A673 (cell line): Measurements from ENCODE around the gene ADRB2. TPM values are rescaled to one million over a fixed set of nuclear protein-coding genes. Genes with fewer than 3 reads are reported as not detected.

Source experiments
- BruUV-seq: library from RNA; stranded (reverse); fragments of 400-500 nt; replicated peaks from 2 replicates; lab custom pipeline; 2021; lab: Mats Ljungman, UMichigan
- CTCF ChIA-PET: fragments of 300-600 bp; sonication (Branson Sonifier 250); formaldehyde crosslinking; loops from one replicate; lab custom pipeline; 2022; ENCODE audit warnings: antibody characterized with exemption; lab: Charles Lee
- POLR2A ChIA-PET: fragments of 300-600 bp; sonication (Branson Sonifier 250); formaldehyde crosslinking; loops from one replicate; lab custom pipeline; 2022; ENCODE audit warnings: antibody characterized with exemption; ENCODE audit not compliant: low non-redundant PET; lab: Charles Lee
- DNase-seq: peaks from one replicate; pipeline ENCODE4 v3.0.0-alpha.2; 2015; ENCODE audit warnings: low spot score
- H3K27ac ChIP-seq: fragments of 200-600 bp; sonication (generic); 2 replicates; pipeline ENCODE4 v1.5.1; 2016; ENCODE audit warnings: mixed run types, low read depth, mild to moderate bottlenecking, mixed read lengths, antibody characterized with exemption, low read length; ENCODE audit not compliant: poor library complexity, severe bottlenecking
- H3K27me3 ChIP-seq: fragments of 200-600 bp; sonication (generic); replicated peaks from 2 replicates; pipeline ENCODE4 v1.6.1; 2017; ENCODE audit warnings: mixed run types, low read depth, mild to moderate bottlenecking, mixed read lengths, antibody characterized with exemption, low read length; ENCODE audit not compliant: insufficient read depth, poor library complexity
- H3K36me3 ChIP-seq: fragments of 200-600 bp; sonication (generic); 2 replicates; pipeline ENCODE4 v1.6.1; 2016; ENCODE audit warnings: mixed run types, mild to moderate bottlenecking, mixed read lengths, antibody characterized with exemption, low read length; ENCODE audit not compliant: insufficient read depth, poor library complexity, severe bottlenecking
- H3K4me1 ChIP-seq: fragments of 200-600 bp; sonication (generic); 2 replicates; pipeline ENCODE4 v1.6.1; 2017; ENCODE audit warnings: mixed run types, mild to moderate bottlenecking, mixed read lengths, antibody characterized with exemption, low read length; ENCODE audit not compliant: insufficient read depth, poor library complexity, severe bottlenecking
- H3K4me3 ChIP-seq: fragments of 200-600 bp; sonication (generic); 2 replicates; pipeline ENCODE4 v1.5.1; 2016; ENCODE audit warnings: low read depth, mixed run types, mild to moderate bottlenecking, mixed read lengths, low read length; ENCODE audit not compliant: poor library complexity, severe bottlenecking
- H3K9me3 ChIP-seq: fragments of 200-600 bp; sonication (generic); 2 replicates; pipeline ENCODE4 v1.6.1; 2016; ENCODE audit warnings: mixed run types, low read depth, mild to moderate bottlenecking, mixed read lengths, antibody characterized with exemption, low read length; ENCODE audit not compliant: poor library complexity, severe bottlenecking
- EZH2 ChIP-seq: fragments of 200-600 bp; sonication (generic); IDR thresholded peaks from 2 replicates; pipeline ENCODE4 v1.6.1; 2017; ENCODE audit warnings: borderline replicate concordance, low read depth, mild to moderate bottlenecking, mixed read lengths, antibody characterized with exemption, low read length; ENCODE audit not compliant: poor library complexity, severe bottlenecking
- intact Hi-C: fragments of 100-400 bp; cut with micrococcal nuclease; formaldehyde crosslinking; loops from one replicate; pipeline ENCODE4 v1.10.0; 2022; ENCODE audit not compliant: unreplicated experiment
- total RNA-seq: library from RNA; stranded (reverse); gene quantifications from 2 replicates; pipeline ENCODE4 v1.2.3, GENCODE V29; 2021
- TF ChIP-seq, protein P1 (sequence below): fragments of 300-800, 200-600 bp; sonication (generic); conservative IDR thresholded peaks from 2 replicates; pipeline ENCODE4 v1.5.1; 2017; ENCODE audit warnings: low read depth, mild to moderate bottlenecking, antibody characterized with exemption, low read length, moderate library complexity, mixed read lengths

ADRB2 gene
- total RNA-seq, 1 experiment from 2014 or later = not detected

DNA sequence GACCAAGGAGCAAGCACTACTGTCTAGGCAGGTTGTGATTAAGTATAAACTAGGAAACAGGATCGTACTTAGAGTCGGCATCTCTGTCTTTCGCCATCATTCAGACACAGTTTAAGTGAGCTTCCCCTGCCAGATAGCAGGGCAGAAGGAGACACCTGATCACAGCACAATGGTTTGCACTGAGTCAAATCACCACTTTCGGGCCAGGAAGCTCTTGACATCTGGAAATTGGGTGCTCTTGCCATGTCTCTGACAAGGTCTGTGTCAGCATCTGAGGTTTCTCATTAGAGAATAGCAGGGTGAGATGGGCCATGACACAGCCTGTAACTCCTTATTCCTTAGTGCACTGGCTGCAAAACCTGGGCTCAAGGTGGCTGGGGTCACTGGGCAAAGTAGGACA, 8.3 kb downstream of the ADRB2 start:
- no TSS peak for BruUV-seq

DNA sequence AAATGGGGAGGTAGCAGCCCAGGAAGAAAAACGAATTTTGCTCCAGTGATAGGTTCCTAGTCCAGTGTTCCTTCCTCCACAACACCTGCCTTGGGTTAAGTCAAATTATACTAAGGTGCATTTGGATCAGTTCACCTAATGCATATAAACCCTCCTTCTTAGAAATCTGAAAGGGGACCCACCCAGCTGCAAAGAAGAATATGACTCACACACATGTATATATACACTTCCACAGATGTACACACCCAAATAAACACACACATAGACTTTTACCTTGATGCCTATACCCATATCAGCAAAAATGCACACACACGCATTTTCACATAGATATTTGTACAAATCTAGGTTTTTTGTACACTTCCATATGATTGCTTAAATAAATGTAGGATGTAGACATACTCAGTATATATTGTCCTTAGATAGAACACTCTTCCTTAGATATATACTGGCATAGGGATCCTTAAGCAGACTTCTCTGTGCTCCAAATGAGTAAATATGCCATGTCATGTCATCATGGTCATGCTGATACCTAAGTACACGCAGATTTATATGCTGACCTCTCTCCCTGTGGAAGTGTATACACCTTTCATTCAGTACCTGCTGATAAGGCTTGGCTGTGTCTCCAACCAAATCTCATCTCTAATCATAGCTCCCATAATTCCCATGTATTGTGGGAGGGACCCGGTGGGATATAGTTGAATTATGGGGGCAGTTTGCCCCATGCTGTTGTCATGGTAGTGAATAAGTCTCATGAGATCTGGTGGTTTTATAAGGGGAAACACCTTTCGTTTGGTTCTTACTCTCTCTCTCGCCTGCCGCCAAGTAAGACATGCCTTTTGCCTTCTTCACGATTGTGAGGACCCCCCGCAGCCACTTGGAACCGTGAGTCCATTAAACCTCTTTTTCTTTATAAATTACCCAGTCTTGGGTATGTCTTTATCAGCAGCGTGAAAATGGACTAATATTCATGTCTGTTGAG, 10.2 kb downstream of the ADRB2 start:
- TF ChIP-seq, protein P1, sequence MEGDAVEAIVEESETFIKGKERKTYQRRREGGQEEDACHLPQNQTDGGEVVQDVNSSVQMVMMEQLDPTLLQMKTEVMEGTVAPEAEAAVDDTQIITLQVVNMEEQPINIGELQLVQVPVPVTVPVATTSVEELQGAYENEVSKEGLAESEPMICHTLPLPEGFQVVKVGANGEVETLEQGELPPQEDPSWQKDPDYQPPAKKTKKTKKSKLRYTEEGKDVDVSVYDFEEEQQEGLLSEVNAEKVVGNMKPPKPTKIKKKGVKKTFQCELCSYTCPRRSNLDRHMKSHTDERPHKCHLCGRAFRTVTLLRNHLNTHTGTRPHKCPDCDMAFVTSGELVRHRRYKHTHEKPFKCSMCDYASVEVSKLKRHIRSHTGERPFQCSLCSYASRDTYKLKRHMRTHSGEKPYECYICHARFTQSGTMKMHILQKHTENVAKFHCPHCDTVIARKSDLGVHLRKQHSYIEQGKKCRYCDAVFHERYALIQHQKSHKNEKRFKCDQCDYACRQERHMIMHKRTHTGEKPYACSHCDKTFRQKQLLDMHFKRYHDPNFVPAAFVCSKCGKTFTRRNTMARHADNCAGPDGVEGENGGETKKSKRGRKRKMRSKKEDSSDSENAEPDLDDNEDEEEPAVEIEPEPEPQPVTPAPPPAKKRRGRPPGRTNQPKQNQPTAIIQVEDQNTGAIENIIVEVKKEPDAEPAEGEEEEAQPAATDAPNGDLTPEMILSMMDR = no peak
- no peak for TF ChIP-seq EZH2
- ChIA-PET CTCF (no interaction called here), POLR2A (no interaction called here)
- Histone ChIP-seq H3K27ac (no peak overlapping the region), H3K36me3 (no peaks in the 10 kb centered on the region), H3K27me3 (peaks cover 23% of the 10 kb centered on the region), H3K9me3 (no peaks in the 10 kb centered on the region), H3K4me1 (no peaks in the 10 kb centered on the region), H3K4me3 (no peak overlapping the region)
- no peak for DNase-seq
- BruUV-seq = no TSS peak
- intact Hi-C loops = no loop called here

More for the DNA sequence above, 8.3 kb downstream of the ADRB2 start:
- DNase-seq = no peak
- Histone ChIP-seq H3K27ac (no peak overlapping the region), H3K9me3 (no peaks in the 10 kb centered on the region), H3K27me3 (peaks cover 31% of the 10 kb centered on the region), H3K4me1 (no peaks in the 10 kb centered on the region), H3K36me3 (no peaks in the 10 kb centered on the region), H3K4me3 (no peak overlapping the region)
- intact Hi-C loops = no loop called here
- CTCF ChIA-PET = no interaction called here
- POLR2A ChIA-PET = no interaction called here
- TF ChIP-seq EZH2 = no peak
- TF ChIP-seq, protein P1 = no peak

DNA sequence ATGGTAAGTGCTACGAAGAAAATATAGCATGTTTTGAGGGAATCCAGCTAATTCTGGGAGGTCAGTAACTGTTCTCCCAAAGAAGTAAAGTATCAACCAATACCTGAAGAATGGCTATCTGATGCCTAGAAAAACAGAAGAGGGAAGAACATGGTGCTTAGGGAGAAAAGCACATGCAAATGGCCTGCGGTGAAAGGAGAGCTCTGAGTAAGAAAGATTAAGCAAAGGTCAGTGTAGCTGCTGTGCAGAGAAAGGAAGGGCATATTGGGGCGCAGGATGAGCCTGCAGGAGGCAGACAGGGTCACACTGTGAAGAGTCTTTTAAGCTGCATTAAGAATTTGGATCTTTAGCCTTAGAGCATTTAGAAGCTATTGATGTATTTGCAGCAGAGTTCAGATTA, 11.0 kb downstream of the ADRB2 start:
- DNase-seq = no peak
- no peaks in the 10 kb centered on the region for H3K9me3 ChIP-seq
- no peak overlapping the region for H3K4me3 ChIP-seq
- TF ChIP-seq, protein P1 = no peak
- TF ChIP-seq EZH2 = no peak
- H3K27ac ChIP-seq = no peak overlapping the region
- CTCF ChIA-PET = no interaction called here
- POLR2A ChIA-PET = no interaction called here
- peaks cover 23% of the 10 kb centered on the region for H3K27me3 ChIP-seq
- H3K36me3 ChIP-seq = no peaks in the 10 kb centered on the region
- no peaks in the 10 kb centered on the region for H3K4me1 ChIP-seq
- intact Hi-C loops = no loop called here
- BruUV-seq = no TSS peak
